Hematopoietic multipotent progenitor cell (in vitro differentiated cells): ENCODE data around the gene PACSIN3. TPM values are rescaled to one million over a fixed set of nuclear protein-coding genes. Genes with fewer than 3 reads are reported as not detected.

ENCODE experiments used
- DNase-seq, 3 donors: peaks; one replicate each; pipeline ENCODE4 v3.0.0-alpha.2; 2011 to 2015; ENCODE audit warnings: low read depth in 2 of 3, low spot score in 2 of 3
- total RNA-seq: library from RNA; depleted of rRNA; stranded (reverse); fragments of >200 nt; gene quantifications from one replicate; pipeline ENCODE4 v1.2.3, GENCODE V29; 2012

Gene PACSIN3
- total RNA-seq, 1 donor = 1.9 TPM

GRCh38 chr11:47177229-47177845 lies 8.9 kb downstream of the PACSIN3 start:
- peak in 2 of 3 donors; percentile 89 to 96 for DNase-seq

GRCh38 chr11:47176328-47177228 lies 9.7 kb downstream of the PACSIN3 start, which contains the start of gene ARFGAP2:
ARFGAP2 (minus strand) TSS chr11:47176879; CDS start chr11:47176853, 26 bp downstream.
- DNase-seq = peak; percentile 92 to 97 (median 97)

GRCh38 chr11:47175746-47176327 lies 10.4 kb downstream of the PACSIN3 start:
- peak in 1 of 3 donors; percentile 66 for DNase-seq

- DNase-seq = no peak
These were observed 13.4 kb downstream of the PACSIN3 start for GRCh38 chr11:47172740-47173336.

GRCh38 chr11:47171856-47172255 lies 14.4 kb downstream of the PACSIN3 start:
- DNase-seq = no peak

GRCh38 chr11:47171061-47171838 lies 15.0 kb downstream of the PACSIN3 start:
- no peak for DNase-seq

- no peak for DNase-seq
These were observed 19.9 kb downstream of the PACSIN3 start for GRCh38 chr11:47166368-47166767.

GRCh38 chr11:47165253-47165840 lies 20.9 kb downstream of the PACSIN3 start:
- no peak for DNase-seq

- no peak for DNase-seq
These were observed 21.9 kb downstream of the PACSIN3 start for GRCh38 chr11:47164321-47164720.

GRCh38 chr11:47163898-47164297 lies 22.3 kb downstream of the PACSIN3 start:
- no peak for DNase-seq

GRCh38 chr11:47163193-47163592 lies 23.0 kb downstream of the PACSIN3 start:
- no peak for DNase-seq

- DNase-seq = no peak
These were observed 23.8 kb downstream of the PACSIN3 start for GRCh38 chr11:47162426-47162825.

GRCh38 chr11:47161890-47162289 lies 24.3 kb downstream of the PACSIN3 start:
- DNase-seq = no peak

GRCh38 chr11:47161134-47161854 lies 24.9 kb downstream of the PACSIN3 start:
- peak; percentile 31 to 84 (median 66) for DNase-seq

- DNase-seq = no peak
These were observed 25.5 kb downstream of the PACSIN3 start for GRCh38 chr11:47160753-47161133.

GRCh38 chr11:47158242-47158641 lies 28.0 kb downstream of the PACSIN3 start:
- no peak for DNase-seq

- no peak for DNase-seq
These were observed 28.4 kb downstream of the PACSIN3 start for GRCh38 chr11:47157805-47158204.

GRCh38 chr11:47156951-47157350 lies 29.3 kb downstream of the PACSIN3 start:
- DNase-seq = no peak

GRCh38 chr11:47156333-47156732 lies 29.9 kb downstream of the PACSIN3 start:
- DNase-seq = no peak
